Measurements from ENCODE around the gene VEPH1. TPM values are rescaled to one million over a fixed set of nuclear protein-coding genes. Genes with fewer than 3 reads are reported as not detected.

VEPH1 gene
- total RNA-seq, 1 donor from 2014 or later, result 2.2 TPM

DNA sequence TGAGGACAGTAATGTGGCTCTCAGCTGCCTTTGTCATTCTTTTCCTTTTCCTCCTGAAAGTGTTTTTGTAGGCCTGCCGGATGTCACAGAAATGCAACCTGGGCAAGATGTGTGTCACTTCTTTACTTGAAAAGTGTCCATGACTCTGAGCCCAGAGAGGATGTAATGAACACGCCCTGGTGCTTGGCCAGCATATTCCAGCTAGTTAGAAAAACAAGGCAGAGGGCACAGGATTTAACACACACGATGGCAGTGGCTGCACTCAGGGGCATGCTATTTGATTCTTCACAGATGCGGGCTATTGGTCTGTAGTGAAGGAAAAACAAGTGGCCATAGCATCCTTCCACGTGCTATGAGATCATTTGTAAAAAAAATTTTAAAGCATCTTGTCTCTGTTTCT lies 96.8 kb downstream of the VEPH1 start:
- no peak for TF ChIP-seq CTCF (IDR thresholded peaks at IDR 0.05)
- peaks cover 4% of the 10 kb centered on the region for H3K9me3 Mint-ChIP-seq (ENCODE audit: low read depth)
- H3K4me1 Mint-ChIP-seq (ENCODE audit: low read depth), result peaks cover 10% of the 10 kb centered on the region
- no peak for DNase-seq (ENCODE audit: low spot score)
- no peak overlapping the region for H3K4me3 Mint-ChIP-seq (ENCODE audit: unreplicated experiment)
- H3K36me3 Mint-ChIP-seq (ENCODE audit: low read depth), result no peaks in the 10 kb centered on the region
- H3K27me3 Mint-ChIP-seq (ENCODE audit: low read depth), result no peaks in the 10 kb centered on the region
- H3K27ac Mint-ChIP-seq (ENCODE audit: unreplicated experiment), result no peak overlapping the region

- H3K27me3 Mint-ChIP-seq (ENCODE audit: low read depth), result no peaks in the 10 kb centered on the region
- H3K4me3 Mint-ChIP-seq (ENCODE audit: unreplicated experiment), result no peak overlapping the region
- H3K36me3 Mint-ChIP-seq (ENCODE audit: low read depth), result no peaks in the 10 kb centered on the region
- TF ChIP-seq CTCF (IDR thresholded peaks at IDR 0.05), result no peak
- H3K4me1 Mint-ChIP-seq (ENCODE audit: low read depth), result peaks cover 10% of the 10 kb centered on the region
- H3K27ac Mint-ChIP-seq (ENCODE audit: unreplicated experiment), result no peak overlapping the region
- no peak for DNase-seq (ENCODE audit: low spot score)
- no peaks in the 10 kb centered on the region for H3K9me3 Mint-ChIP-seq (ENCODE audit: low read depth)
Measured at GRCh38 chr3:157405457-157405856, 97.8 kb downstream of the VEPH1 start.

DNA sequence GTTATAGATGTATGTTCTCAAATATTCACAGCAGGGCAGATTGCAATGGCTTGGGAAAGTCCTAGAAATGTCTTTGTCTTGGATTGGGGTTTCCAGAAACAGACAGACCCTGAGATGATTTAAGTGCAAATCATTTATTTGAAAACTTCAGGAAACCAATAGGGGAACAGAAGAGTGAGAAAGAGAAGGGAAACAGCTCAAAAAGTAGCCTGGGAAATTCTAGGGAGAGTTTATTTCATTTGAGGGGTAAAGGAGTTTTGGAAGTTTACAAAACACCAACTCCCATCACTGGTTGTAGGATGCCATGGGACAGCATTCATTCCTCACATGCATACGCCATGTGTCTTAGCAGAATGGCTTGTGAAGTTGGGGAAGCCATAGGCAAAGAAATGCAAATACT lies 98.8 kb downstream of the VEPH1 start:
- Mint-ChIP-seq H3K4me1 (ENCODE audit: low read depth) (peaks cover 10% of the 10 kb centered on the region), H3K27ac (ENCODE audit: unreplicated experiment) (no peak overlapping the region), H3K9me3 (ENCODE audit: low read depth) (no peaks in the 10 kb centered on the region), H3K36me3 (ENCODE audit: low read depth) (no peaks in the 10 kb centered on the region), H3K27me3 (ENCODE audit: low read depth) (no peaks in the 10 kb centered on the region), H3K4me3 (ENCODE audit: unreplicated experiment) (no peak overlapping the region)
- TF ChIP-seq CTCF (IDR thresholded peaks at IDR 0.05), result no peak
- DNase-seq (ENCODE audit: low spot score), result no peak

DNA sequence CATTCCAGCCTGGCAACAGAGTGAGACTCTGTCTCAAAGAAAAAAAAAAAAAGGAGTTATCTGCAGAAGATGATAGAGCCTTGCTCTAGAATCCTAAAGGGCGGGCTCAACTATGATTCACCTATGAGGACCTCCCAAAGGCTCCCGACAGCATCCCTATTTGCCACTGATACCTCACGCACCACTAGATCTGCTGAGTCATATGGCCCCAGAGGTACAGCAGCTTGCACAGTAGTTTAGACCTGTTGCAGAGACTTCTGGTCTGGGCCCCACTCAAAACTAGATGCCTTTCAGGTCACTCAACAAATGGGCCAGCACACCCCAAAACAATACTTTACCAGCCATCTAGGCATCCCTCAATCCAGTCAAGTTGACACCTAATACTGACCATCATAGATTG lies 104.6 kb downstream of the VEPH1 start:
- H3K9me3 Mint-ChIP-seq (ENCODE audit: low read depth), result no peaks in the 10 kb centered on the region
- peaks cover 2% of the 10 kb centered on the region for H3K36me3 Mint-ChIP-seq (ENCODE audit: low read depth)
- no peak for TF ChIP-seq CTCF (IDR thresholded peaks at IDR 0.05)
- no peaks in the 10 kb centered on the region for H3K27me3 Mint-ChIP-seq (ENCODE audit: low read depth)
- no peak overlapping the region for H3K27ac Mint-ChIP-seq (ENCODE audit: unreplicated experiment)
- H3K4me3 Mint-ChIP-seq (ENCODE audit: unreplicated experiment), result no peak overlapping the region
- H3K4me1 Mint-ChIP-seq (ENCODE audit: low read depth), result peaks cover 5% of the 10 kb centered on the region
- no peak for DNase-seq (ENCODE audit: low spot score)

DNA sequence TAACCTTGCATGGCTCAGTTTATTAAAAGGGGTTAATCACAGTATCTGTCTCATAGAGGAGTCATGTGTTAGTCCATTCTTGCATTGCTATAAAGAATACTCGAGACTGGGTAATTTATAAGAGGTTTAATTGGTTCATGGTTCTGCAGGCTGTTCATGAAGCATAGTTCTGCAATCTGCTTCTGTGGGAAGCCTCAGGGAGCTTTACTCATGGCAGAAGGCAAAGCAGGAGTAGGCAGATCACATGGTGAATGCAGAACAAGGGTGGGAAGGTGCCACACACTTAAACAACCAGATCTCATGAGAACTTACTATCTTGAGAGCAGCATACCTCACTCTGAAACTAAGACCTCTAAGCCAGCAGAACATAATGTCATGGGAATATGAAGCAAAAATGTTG lies 108.8 kb downstream of the VEPH1 start:
- Mint-ChIP-seq H3K4me1 (ENCODE audit: low read depth) (peaks cover 5% of the 10 kb centered on the region), H3K9me3 (ENCODE audit: low read depth) (peaks cover 5% of the 10 kb centered on the region), H3K36me3 (ENCODE audit: low read depth) (peaks cover 2% of the 10 kb centered on the region), H3K4me3 (ENCODE audit: unreplicated experiment) (no peak overlapping the region), H3K27me3 (ENCODE audit: low read depth) (no peaks in the 10 kb centered on the region), H3K27ac (ENCODE audit: unreplicated experiment) (no peak overlapping the region)
- TF ChIP-seq CTCF (IDR thresholded peaks at IDR 0.05), result no peak
- no peak for DNase-seq (ENCODE audit: low spot score)

Data from chondrocyte (in vitro differentiated cells).